Activated T-cell treated with anti-CD3 and anti-CD28 coated beads, Interleukin-2, amount 50 U/mL, for 24 hours (primary cell): Measurements from ENCODE around the gene SWT1.
"Not testable (repeated sequence)": the region's sequence is repeated elsewhere in the genome, so short reads cannot be mapped to it uniquely, and the experiment has no call there.

Experiments used
- DNase-seq: peaks from one replicate; pipeline ENCODE4 v3.0.0-alpha.2; 2020
- H3K27ac Mint-ChIP-seq: 2 replicates; pipeline ENCODE4 v1.8.0; 2020; ENCODE audit warnings: mild to moderate bottlenecking, mixed read lengths
- H3K27me3 Mint-ChIP-seq: 2 replicates; pipeline ENCODE4 v1.8.0; 2020; ENCODE audit warnings: mixed read lengths
- H3K36me3 Mint-ChIP-seq: 2 replicates; pipeline ENCODE4 v1.8.0; 2020; ENCODE audit warnings: low read depth, mixed read lengths
- H3K4me1 Mint-ChIP-seq: 2 replicates; pipeline ENCODE4 v1.8.0; 2020; ENCODE audit warnings: low read depth, mixed read lengths
- H3K4me3 Mint-ChIP-seq: 2 replicates; pipeline ENCODE4 v1.8.0; 2020; ENCODE audit warnings: mild to moderate bottlenecking, moderate library complexity, mixed read lengths
- H3K9me3 Mint-ChIP-seq: 2 replicates; pipeline ENCODE4 v1.8.0; 2020; ENCODE audit warnings: mixed read lengths

SWT1 gene

GRCh38 chr1:185156288-185156853 is 596 bp upstream of the SWT1 start:
- peak overlapping the region; percentile 99 for H3K27ac Mint-ChIP-seq
- H3K9me3 Mint-ChIP-seq: no peaks in the 10 kb centered on the region
- no peaks in the 10 kb centered on the region for H3K27me3 Mint-ChIP-seq
- no peak for DNase-seq
- H3K4me1 Mint-ChIP-seq: peaks cover 63% of the 10 kb centered on the region
- H3K4me3 Mint-ChIP-seq: peak overlapping the region; percentile 92
- peaks cover 20% of the 10 kb centered on the region for H3K36me3 Mint-ChIP-seq

GRCh38 chr1:185157599-185158412 is 839 bp downstream of the SWT1 start:
- Mint-ChIP-seq H3K36me3 (peaks cover 15% of the 10 kb centered on the region), H3K27ac (peak overlapping the region; percentile 99), H3K4me3 (peak overlapping the region; percentile 92), H3K4me1 (peaks cover 52% of the 10 kb centered on the region), H3K27me3 (no peaks in the 10 kb centered on the region), H3K9me3 (no peaks in the 10 kb centered on the region)
- DNase-seq: no peak

- Mint-ChIP-seq H3K4me3 (peak overlapping the region; percentile 27), H3K9me3 (no peaks in the 10 kb centered on the region), H3K27ac (no peak overlapping the region), H3K4me1 (peaks cover 45% of the 10 kb centered on the region), H3K36me3 (peaks cover 17% of the 10 kb centered on the region), H3K27me3 (no peaks in the 10 kb centered on the region)
- no peak for DNase-seq
Observed at GRCh38 chr1:185158800-185159199, 1.8 kb downstream of the SWT1 start.

GRCh38 chr1:185159966-185160365 is 3.0 kb downstream of the SWT1 start:
- H3K27me3 Mint-ChIP-seq: no peaks in the 10 kb centered on the region
- H3K4me1 Mint-ChIP-seq: peaks cover 39% of the 10 kb centered on the region
- H3K4me3 Mint-ChIP-seq: no peak overlapping the region
- H3K9me3 Mint-ChIP-seq: no peaks in the 10 kb centered on the region
- peak overlapping the region; percentile 41 for H3K27ac Mint-ChIP-seq
- no peak for DNase-seq
- peaks cover 21% of the 10 kb centered on the region for H3K36me3 Mint-ChIP-seq

- H3K4me1 Mint-ChIP-seq: peaks cover 29% of the 10 kb centered on the region
- H3K36me3 Mint-ChIP-seq: peaks cover 12% of the 10 kb centered on the region
- no peaks in the 10 kb centered on the region for H3K27me3 Mint-ChIP-seq
- no peaks in the 10 kb centered on the region for H3K9me3 Mint-ChIP-seq
- H3K4me3 Mint-ChIP-seq: no peak overlapping the region
- H3K27ac Mint-ChIP-seq: no peak overlapping the region
- no peak for DNase-seq
Observed at GRCh38 chr1:185162491-185162890, 5.5 kb downstream of the SWT1 start.

GRCh38 chr1:185166106-185166505 is 9.1 kb downstream of the SWT1 start:
- no peak overlapping the region for H3K27ac Mint-ChIP-seq

GRCh38 chr1:185170291-185170848 is 13.4 kb downstream of the SWT1 start:
- no peak overlapping the region for H3K4me3 Mint-ChIP-seq
- peaks cover 3% of the 10 kb centered on the region for H3K4me1 Mint-ChIP-seq
- H3K9me3 Mint-ChIP-seq: no peaks in the 10 kb centered on the region
- peaks cover 11% of the 10 kb centered on the region for H3K36me3 Mint-ChIP-seq
- no peak overlapping the region for H3K27ac Mint-ChIP-seq
- DNase-seq: peak; percentile 58
- no peaks in the 10 kb centered on the region for H3K27me3 Mint-ChIP-seq

More at GRCh38 chr1:185166106-185166505, 9.1 kb downstream of the SWT1 start:
- no peak for DNase-seq
- no peaks in the 10 kb centered on the region for H3K9me3 Mint-ChIP-seq
- peaks cover 17% of the 10 kb centered on the region for H3K36me3 Mint-ChIP-seq
- no peaks in the 10 kb centered on the region for H3K27me3 Mint-ChIP-seq
- H3K4me1 Mint-ChIP-seq: peaks cover 6% of the 10 kb centered on the region
- H3K4me3 Mint-ChIP-seq: no peak overlapping the region

GRCh38 chr1:185193756-185194155 is 36.8 kb downstream of the SWT1 start:
- Mint-ChIP-seq H3K36me3 (peaks cover 42% of the 10 kb centered on the region), H3K4me1 (no peaks in the 10 kb centered on the region), H3K27ac (no peak overlapping the region), H3K27me3 (no peaks in the 10 kb centered on the region), H3K4me3 (no peak overlapping the region), H3K9me3 (peaks cover 6% of the 10 kb centered on the region)
- no peak for DNase-seq

- H3K36me3 Mint-ChIP-seq: peaks cover 48% of the 10 kb centered on the region
Observed at GRCh38 chr1:185198712-185199111, 41.7 kb downstream of the SWT1 start.

GRCh38 chr1:185200889-185201288 is 43.9 kb downstream of the SWT1 start:
- Mint-ChIP-seq H3K4me3 (no peak overlapping the region), H3K27ac (no peak overlapping the region), H3K27me3 (no peaks in the 10 kb centered on the region), H3K4me1 (no peaks in the 10 kb centered on the region), H3K36me3 (peaks cover 39% of the 10 kb centered on the region), H3K9me3 (peaks cover 6% of the 10 kb centered on the region)
- DNase-seq: no peak

More at GRCh38 chr1:185198712-185199111, 41.7 kb downstream of the SWT1 start:
- H3K27ac Mint-ChIP-seq, H3K9me3 Mint-ChIP-seq, H3K4me1 Mint-ChIP-seq, H3K4me3 Mint-ChIP-seq, DNase-seq, H3K27me3 Mint-ChIP-seq: not testable (repeated sequence)

GRCh38 chr1:185207170-185207569 is 50.2 kb downstream of the SWT1 start:
- peaks cover 25% of the 10 kb centered on the region for H3K36me3 Mint-ChIP-seq
- DNase-seq: no peak
- H3K4me1 Mint-ChIP-seq: no peaks in the 10 kb centered on the region
- no peaks in the 10 kb centered on the region for H3K27me3 Mint-ChIP-seq
- H3K4me3 Mint-ChIP-seq: no peak overlapping the region
- H3K27ac Mint-ChIP-seq: no peak overlapping the region
- peaks cover 7% of the 10 kb centered on the region for H3K9me3 Mint-ChIP-seq

GRCh38 chr1:185207980-185208602 is 51.1 kb downstream of the SWT1 start:
- Mint-ChIP-seq H3K4me3 (no peak overlapping the region), H3K9me3 (peaks cover 7% of the 10 kb centered on the region)

GRCh38 chr1:185208626-185209180 is 51.7 kb downstream of the SWT1 start:
- Mint-ChIP-seq H3K36me3 (peaks cover 25% of the 10 kb centered on the region), H3K4me1 (no peaks in the 10 kb centered on the region), H3K27ac (no peak overlapping the region), H3K4me3 (no peak overlapping the region), H3K9me3 (peaks cover 7% of the 10 kb centered on the region), H3K27me3 (no peaks in the 10 kb centered on the region)
- no peak for DNase-seq

More at GRCh38 chr1:185207980-185208602, 51.1 kb downstream of the SWT1 start:
- DNase-seq: no peak
- Mint-ChIP-seq H3K27me3 (no peaks in the 10 kb centered on the region), H3K36me3 (peaks cover 25% of the 10 kb centered on the region), H3K27ac (no peak overlapping the region), H3K4me1 (no peaks in the 10 kb centered on the region)

GRCh38 chr1:185209357-185209756 is 52.4 kb downstream of the SWT1 start:
- not testable (repeated sequence) for H3K4me3 Mint-ChIP-seq, H3K27me3 Mint-ChIP-seq, H3K4me1 Mint-ChIP-seq, DNase-seq, H3K27ac Mint-ChIP-seq, H3K9me3 Mint-ChIP-seq
- H3K36me3 Mint-ChIP-seq: peaks cover 25% of the 10 kb centered on the region
